Lower leg skin (tissue), 4 donors: ENCODE data around the gene TMEM30B. TPM values are rescaled to one million over a fixed set of nuclear protein-coding genes. Genes with fewer than 3 reads are reported as not detected.
"Not testable (repeated sequence)": the region's sequence is repeated elsewhere in the genome, so short reads cannot be mapped to it uniquely, and the experiment has no call there.

Source experiments
- DNase-seq, 2 donors: peaks; one replicate each; pipeline ENCODE4 v3.0.0-alpha.2; 2019; ENCODE audit warnings: low spot score in 2 of 2
- H3K4me3 ChIP-seq: fragments of 200-600 bp; sonication (generic); 2 replicates; pipeline ENCODE4 v1.5.1; 2017; ENCODE audit warnings: mild to moderate bottlenecking, low read depth; ENCODE audit not compliant: poor library complexity, severe bottlenecking
- CTCF ChIP-seq, 3 donors: fragments of 450-650 bp; IDR thresholded peaks; one replicate each; pipeline ENCODE4 v1.5.1; 2016; ENCODE audit warnings: antibody characterized with exemption in 3 of 3, mild to moderate bottlenecking in 3 of 3, moderate library complexity in 2 of 3
- POLR2A ChIP-seq, 2 donors: fragments of 450-650 bp; IDR thresholded peaks; one replicate each; pipeline ENCODE4 v1.6.1; 2016 to 2017; ENCODE audit warnings: antibody characterized with exemption in 2 of 2, mild to moderate bottlenecking in 1 of 2, moderate library complexity in 1 of 2
- WGBS, 2 donors: methylation state at CpG; one replicate each; pipeline ENCODE4 v1.1.5; 2018; 5-methylcytosine and 5-hydroxymethylcytosine counted together
- intact Hi-C: fragments of 100-400 bp; cut with DNase I; formaldehyde crosslinking; loops from one replicate; pipeline ENCODE4 v1.15.0; 2023; ENCODE audit warnings: low total_unique reads
- total RNA-seq, 4 donors: library from RNA; depleted of rRNA; stranded (reverse); fragments of >200 nt; gene quantifications; one replicate each; pipeline ENCODE4 v1.1.0, GENCODE V29; 2016

The TMEM30B gene
- total RNA-seq, 4 donors from 2014 or later, result 25.1 to 43.6 (median 34.8) TPM

- intact Hi-C loops, result loop anchor here (5.0 kb wide), 1 partner anchor 623 kb away; no protein-coding TSS in a partner anchor
- TF ChIP-seq POLR2A (IDR thresholded peaks at IDR 0.05) (no peak), CTCF (IDR thresholded peaks at IDR 0.05) (no peak)
- DNase-seq, result no peak
- 94 to 95% methylated on average over 9 of the region's 9 CpGs for WGBS, 2 donors
- H3K4me3 ChIP-seq, result no peak overlapping the region
Measured at GRCh38 chr14:61250063-61250462, 31.1 kb downstream of the TMEM30B start.

- 36 to 56% methylated on average over 1 of the region's 1 CpG for WGBS, 2 donors
- DNase-seq, result no peak
- TF ChIP-seq CTCF (IDR thresholded peaks at IDR 0.05) (no peak), POLR2A (IDR thresholded peaks at IDR 0.05) (no peak)
- H3K4me3 ChIP-seq, result no peak overlapping the region
- intact Hi-C loops, result no loop called here
Measured at GRCh38 chr14:61247935-61248334, 33.2 kb downstream of the TMEM30B start.

- DNase-seq, result peak in 1 of 2 donors; percentile 54
- 83 to 91% methylated on average over 4 of the region's 4 CpGs for WGBS, 2 donors
- H3K4me3 ChIP-seq, result no peak overlapping the region
- intact Hi-C loops, result no loop called here
- TF ChIP-seq POLR2A (IDR thresholded peaks at IDR 0.05), result no peak
- TF ChIP-seq CTCF (IDR thresholded peaks at IDR 0.05), result no peak
Measured at GRCh38 chr14:61246721-61247120, 34.4 kb downstream of the TMEM30B start.

GRCh38 chr14:61244009-61244408 is 37.1 kb downstream of the TMEM30B start:
- DNase-seq, result no peak
- TF ChIP-seq CTCF (IDR thresholded peaks at IDR 0.05) (no peak), POLR2A (IDR thresholded peaks at IDR 0.05) (no peak)
- no peak overlapping the region for H3K4me3 ChIP-seq
- WGBS, 2 donors, result 79 to 82% methylated on average over 9 of the region's 9 CpGs
- intact Hi-C loops, result no loop called here

GRCh38 chr14:61240206-61240605 is 40.9 kb downstream of the TMEM30B start:
- H3K4me3 ChIP-seq, result no peak overlapping the region
- intact Hi-C loops, result no loop called here
- no peak for DNase-seq
- 68 to 75% methylated on average over 8 of the region's 8 CpGs for WGBS, 2 donors
- TF ChIP-seq CTCF (IDR thresholded peaks at IDR 0.05), result no peak
- no peak for TF ChIP-seq POLR2A (IDR thresholded peaks at IDR 0.05)

GRCh38 chr14:61239285-61239684 is 41.9 kb downstream of the TMEM30B start:
- intact Hi-C loops, DNase-seq: not testable (repeated sequence)

More at GRCh38 chr14:61239285-61239684, 41.9 kb downstream of the TMEM30B start:
- not testable (repeated sequence) for H3K4me3 ChIP-seq
- WGBS, 2 donors, result 69 to 86% methylated on average over 10 of the region's 10 CpGs
